Astrocyte (in vitro differentiated cells and primary cell): ENCODE results near the gene PAK4. TPM values are rescaled to one million over a fixed set of nuclear protein-coding genes. Genes with fewer than 3 reads are reported as not detected.

Experiments used
- DNase-seq: peaks from one replicate; pipeline ENCODE4 v3.0.0-alpha.2; 2010; ENCODE audit warnings: low read depth
- FAIRE-seq: peaks from 2 replicates; lab custom pipeline; 2011; peaks lifted over from hg19 to GRCh38; lab: Jason Lieb, UNC
- H2AFZ ChIP-seq: 2 replicates; pipeline ENCODE4 v1.6.0; 2012; ENCODE audit warnings: low read depth, low read length, inconsistent platforms
- H3K27ac ChIP-seq: 2 replicates; pipeline ENCODE4 v1.5.1; 2011; ENCODE audit warnings: low read depth, low read length, inconsistent platforms
- H3K27me3 ChIP-seq: 2 replicates; pipeline ENCODE4 v1.6.0; 2011; ENCODE audit warnings: low read length, inconsistent platforms; ENCODE audit not compliant: insufficient read depth
- H3K36me3 ChIP-seq: 2 replicates; pipeline ENCODE4 v1.5.1; 2011; ENCODE audit warnings: low read length, inconsistent platforms; ENCODE audit not compliant: insufficient read depth
- H3K4me1 ChIP-seq: 2 replicates; pipeline ENCODE4 v1.5.1; 2011; ENCODE audit warnings: low read length, inconsistent platforms; ENCODE audit not compliant: insufficient read depth
- H3K4me2 ChIP-seq: 2 replicates; pipeline ENCODE4 v1.6.0; 2012; ENCODE audit warnings: low read length, inconsistent platforms
- H3K4me3 ChIP-seq: 2 replicates; pipeline ENCODE4 v1.5.1; 2011; ENCODE audit warnings: low read depth, mild to moderate bottlenecking, low read length, inconsistent platforms; ENCODE audit not compliant: insufficient read depth
- H3K79me2 ChIP-seq: 2 replicates; pipeline ENCODE4 v1.6.0; 2012; ENCODE audit warnings: mild to moderate bottlenecking, low read length, inconsistent platforms; ENCODE audit not compliant: insufficient read depth
- H3K9ac ChIP-seq: 2 replicates; pipeline ENCODE4 v1.6.0; 2012; ENCODE audit warnings: mild to moderate bottlenecking, low read length, inconsistent platforms
- H3K9me3 ChIP-seq: 2 replicates; pipeline ENCODE4 v1.5.1; 2012; ENCODE audit warnings: low read depth, mild to moderate bottlenecking, low read length, inconsistent platforms; ENCODE audit not compliant: insufficient read depth
- H4K20me1 ChIP-seq: 2 replicates; pipeline ENCODE4 v1.6.0; 2012; ENCODE audit warnings: low read length, inconsistent platforms; ENCODE audit not compliant: insufficient read depth
- H3K27ac Mint-ChIP-seq: one replicate; pipeline ENCODE4 v1.8.0; 2021; ENCODE audit warnings: mild to moderate bottlenecking, mixed read lengths; ENCODE audit not compliant: unreplicated experiment
- H3K27me3 Mint-ChIP-seq: one replicate; pipeline ENCODE4 v1.8.0; 2021; ENCODE audit warnings: low read depth, mixed read lengths; ENCODE audit not compliant: unreplicated experiment
- H3K36me3 Mint-ChIP-seq: one replicate; pipeline ENCODE4 v1.8.0; 2021; ENCODE audit warnings: low read depth, mixed read lengths; ENCODE audit not compliant: unreplicated experiment
- H3K4me1 Mint-ChIP-seq: one replicate; pipeline ENCODE4 v1.8.0; 2021; ENCODE audit warnings: low read depth, mixed read lengths; ENCODE audit not compliant: unreplicated experiment
- H3K4me3 Mint-ChIP-seq: one replicate; pipeline ENCODE4 v1.8.0; 2021; ENCODE audit warnings: mild to moderate bottlenecking, moderate library complexity, mixed read lengths; ENCODE audit not compliant: unreplicated experiment
- H3K9me3 Mint-ChIP-seq: one replicate; pipeline ENCODE4 v1.8.0; 2021; ENCODE audit warnings: mild to moderate bottlenecking, mixed read lengths; ENCODE audit not compliant: unreplicated experiment
- CTCF ChIP-seq: IDR thresholded peaks from 2 replicates; pipeline ENCODE4 v1.5.1; 2011; ENCODE audit warnings: low read depth, mild to moderate bottlenecking, inconsistent platforms, low read length, moderate library complexity; ENCODE audit not compliant: insufficient read depth
- EZH2 ChIP-seq: IDR thresholded peaks from 2 replicates; pipeline ENCODE4 v1.6.1; 2012; ENCODE audit warnings: mild to moderate bottlenecking, low read length, inconsistent platforms; ENCODE audit not compliant: insufficient read depth
- total RNA-seq: library from RNA; stranded (reverse); gene quantifications from 2 replicates; pipeline ENCODE4 v1.2.1, GENCODE V29; 2021

Gene PAK4
- total RNA-seq, 1 donor from 2014 or later, result 48.0 TPM

GRCh38 chr19:39206122-39206521, 80.5 kb downstream of the PAK4 start:
- H3K4me3 ChIP-seq, result no peak overlapping the region
- TF ChIP-seq CTCF (no peak), EZH2 (no peak)
- H3K4me2 ChIP-seq, result no peak overlapping the region
- H3K27ac Mint-ChIP-seq, result no peak overlapping the region
- DNase-seq, result no peak
- peaks cover 2% of the 10 kb centered on the region for H3K4me1 Mint-ChIP-seq
- H3K27ac ChIP-seq, result no peak overlapping the region
- H3K79me2 ChIP-seq, result no peaks in the 10 kb centered on the region
- peaks cover 39% of the 10 kb centered on the region for H3K27me3 Mint-ChIP-seq
- no peak overlapping the region for H2AFZ ChIP-seq
- no peaks in the 10 kb centered on the region for H3K9me3 Mint-ChIP-seq
- H3K4me1 ChIP-seq, result no peaks in the 10 kb centered on the region
- H4K20me1 ChIP-seq, result no peaks in the 10 kb centered on the region
- no peaks in the 10 kb centered on the region for H3K36me3 ChIP-seq
- no peaks in the 10 kb centered on the region for H3K9me3 ChIP-seq
- H3K9ac ChIP-seq, result no peak overlapping the region
- H3K36me3 Mint-ChIP-seq, result peaks cover 3% of the 10 kb centered on the region
- no peak overlapping the region for H3K4me3 Mint-ChIP-seq
- peaks cover 20% of the 10 kb centered on the region for H3K27me3 ChIP-seq
- FAIRE-seq, result no peak

GRCh38 chr19:39207293-39207836, 81.8 kb downstream of the PAK4 start:
- H3K4me1 ChIP-seq, result no peaks in the 10 kb centered on the region
- H3K4me3 Mint-ChIP-seq, result no peak overlapping the region
- no peak overlapping the region for H3K9ac ChIP-seq
- peaks cover 37% of the 10 kb centered on the region for H3K27me3 Mint-ChIP-seq
- H3K4me2 ChIP-seq, result no peak overlapping the region
- no peaks in the 10 kb centered on the region for H4K20me1 ChIP-seq
- H3K27me3 ChIP-seq, result peaks cover 19% of the 10 kb centered on the region
- H3K27ac Mint-ChIP-seq, result no peak overlapping the region
- H3K36me3 ChIP-seq, result no peaks in the 10 kb centered on the region
- FAIRE-seq (no peak), DNase-seq (no peak)
- H2AFZ ChIP-seq, result no peak overlapping the region
- H3K79me2 ChIP-seq, result no peaks in the 10 kb centered on the region
- TF ChIP-seq EZH2 (no peak), CTCF (no peak)
- H3K9me3 Mint-ChIP-seq, result no peaks in the 10 kb centered on the region
- H3K4me3 ChIP-seq, result no peak overlapping the region
- no peak overlapping the region for H3K27ac ChIP-seq
- H3K9me3 ChIP-seq, result no peaks in the 10 kb centered on the region
- H3K36me3 Mint-ChIP-seq, result no peaks in the 10 kb centered on the region
- H3K4me1 Mint-ChIP-seq, result peaks cover 2% of the 10 kb centered on the region

GRCh38 chr19:39208175-39208795, 82.7 kb downstream of the PAK4 start:
- H3K9me3 ChIP-seq, result no peaks in the 10 kb centered on the region
- no peak overlapping the region for H3K4me3 ChIP-seq
- H3K9me3 Mint-ChIP-seq, result no peaks in the 10 kb centered on the region
- peaks cover 28% of the 10 kb centered on the region for H3K27me3 Mint-ChIP-seq
- no peaks in the 10 kb centered on the region for H4K20me1 ChIP-seq
- peaks cover 2% of the 10 kb centered on the region for H3K4me1 Mint-ChIP-seq
- H3K4me3 Mint-ChIP-seq, result no peak overlapping the region
- peaks cover 13% of the 10 kb centered on the region for H3K27me3 ChIP-seq
- H2AFZ ChIP-seq, result no peak overlapping the region
- no peaks in the 10 kb centered on the region for H3K36me3 ChIP-seq
- FAIRE-seq (no peak), DNase-seq (no peak)
- no peaks in the 10 kb centered on the region for H3K4me1 ChIP-seq
- H3K27ac ChIP-seq, result no peak overlapping the region
- no peak overlapping the region for H3K4me2 ChIP-seq
- H3K9ac ChIP-seq, result no peak overlapping the region
- H3K27ac Mint-ChIP-seq, result no peak overlapping the region
- no peaks in the 10 kb centered on the region for H3K36me3 Mint-ChIP-seq
- H3K79me2 ChIP-seq, result no peaks in the 10 kb centered on the region
- no peak for TF ChIP-seq CTCF
- no peak for TF ChIP-seq EZH2
